A673 (cell line): ENCODE data around the gene CUX1. TPM values are rescaled to one million over a fixed set of nuclear protein-coding genes. Genes with fewer than 3 reads are reported as not detected.

Experiments
- BruUV-seq: library from RNA; stranded (reverse); fragments of 400-500 nt; replicated peaks from 2 replicates; lab custom pipeline; 2021; lab: Mats Ljungman, UMichigan
- CTCF ChIA-PET: fragments of 300-600 bp; sonication (Branson Sonifier 250); formaldehyde crosslinking; loops from one replicate; lab custom pipeline; 2022; ENCODE audit warnings: antibody characterized with exemption; lab: Charles Lee
- POLR2A ChIA-PET: fragments of 300-600 bp; sonication (Branson Sonifier 250); formaldehyde crosslinking; loops from one replicate; lab custom pipeline; 2022; ENCODE audit warnings: antibody characterized with exemption; ENCODE audit not compliant: low non-redundant PET; lab: Charles Lee
- DNase-seq: peaks from one replicate; pipeline ENCODE4 v3.0.0-alpha.2; 2015; ENCODE audit warnings: low spot score
- H3K27ac ChIP-seq: fragments of 200-600 bp; sonication (generic); 2 replicates; pipeline ENCODE4 v1.5.1; 2016; ENCODE audit warnings: mixed run types, low read depth, mild to moderate bottlenecking, mixed read lengths, antibody characterized with exemption, low read length; ENCODE audit not compliant: poor library complexity, severe bottlenecking
- H3K27me3 ChIP-seq: fragments of 200-600 bp; sonication (generic); replicated peaks from 2 replicates; pipeline ENCODE4 v1.6.1; 2017; ENCODE audit warnings: mixed run types, low read depth, mild to moderate bottlenecking, mixed read lengths, antibody characterized with exemption, low read length; ENCODE audit not compliant: insufficient read depth, poor library complexity
- H3K36me3 ChIP-seq: fragments of 200-600 bp; sonication (generic); 2 replicates; pipeline ENCODE4 v1.6.1; 2016; ENCODE audit warnings: mixed run types, mild to moderate bottlenecking, mixed read lengths, antibody characterized with exemption, low read length; ENCODE audit not compliant: insufficient read depth, poor library complexity, severe bottlenecking
- H3K4me1 ChIP-seq: fragments of 200-600 bp; sonication (generic); 2 replicates; pipeline ENCODE4 v1.6.1; 2017; ENCODE audit warnings: mixed run types, mild to moderate bottlenecking, mixed read lengths, antibody characterized with exemption, low read length; ENCODE audit not compliant: insufficient read depth, poor library complexity, severe bottlenecking
- H3K4me3 ChIP-seq: fragments of 200-600 bp; sonication (generic); 2 replicates; pipeline ENCODE4 v1.5.1; 2016; ENCODE audit warnings: low read depth, mixed run types, mild to moderate bottlenecking, mixed read lengths, low read length; ENCODE audit not compliant: poor library complexity, severe bottlenecking
- H3K9me3 ChIP-seq: fragments of 200-600 bp; sonication (generic); 2 replicates; pipeline ENCODE4 v1.6.1; 2016; ENCODE audit warnings: mixed run types, low read depth, mild to moderate bottlenecking, mixed read lengths, antibody characterized with exemption, low read length; ENCODE audit not compliant: poor library complexity, severe bottlenecking
- CTCF ChIP-seq: fragments of 300-800, 200-600 bp; sonication (generic); conservative IDR thresholded peaks from 2 replicates; pipeline ENCODE4 v1.5.1; 2017; ENCODE audit warnings: low read depth, mild to moderate bottlenecking, antibody characterized with exemption, low read length, moderate library complexity, mixed read lengths
- EZH2 ChIP-seq: fragments of 200-600 bp; sonication (generic); IDR thresholded peaks from 2 replicates; pipeline ENCODE4 v1.6.1; 2017; ENCODE audit warnings: borderline replicate concordance, low read depth, mild to moderate bottlenecking, mixed read lengths, antibody characterized with exemption, low read length; ENCODE audit not compliant: poor library complexity, severe bottlenecking
- intact Hi-C: fragments of 100-400 bp; cut with micrococcal nuclease; formaldehyde crosslinking; loops from one replicate; pipeline ENCODE4 v1.10.0; 2022; ENCODE audit not compliant: unreplicated experiment
- total RNA-seq: library from RNA; stranded (reverse); gene quantifications from 2 replicates; pipeline ENCODE4 v1.2.3, GENCODE V29; 2021

The CUX1 gene
- total RNA-seq, 1 experiment from 2014 or later = 49.4 TPM

- no TSS peak for BruUV-seq
- TF ChIP-seq EZH2 (no peak), CTCF (no peak)
- no peaks in the 10 kb centered on the region for H3K9me3 ChIP-seq
- peaks cover 3% of the 10 kb centered on the region for H3K36me3 ChIP-seq
- ChIA-PET CTCF (no interaction called here), POLR2A (no interaction called here)
- no peak overlapping the region for H3K4me3 ChIP-seq
- intact Hi-C loops = no loop called here
- H3K27ac ChIP-seq = no peak overlapping the region
- no peaks in the 10 kb centered on the region for H3K27me3 ChIP-seq
- no peaks in the 10 kb centered on the region for H3K4me1 ChIP-seq
- no peak for DNase-seq
Measured at GRCh38 chr7:102184303-102184702, 366.9 kb downstream of the CUX1 start.

DNA sequence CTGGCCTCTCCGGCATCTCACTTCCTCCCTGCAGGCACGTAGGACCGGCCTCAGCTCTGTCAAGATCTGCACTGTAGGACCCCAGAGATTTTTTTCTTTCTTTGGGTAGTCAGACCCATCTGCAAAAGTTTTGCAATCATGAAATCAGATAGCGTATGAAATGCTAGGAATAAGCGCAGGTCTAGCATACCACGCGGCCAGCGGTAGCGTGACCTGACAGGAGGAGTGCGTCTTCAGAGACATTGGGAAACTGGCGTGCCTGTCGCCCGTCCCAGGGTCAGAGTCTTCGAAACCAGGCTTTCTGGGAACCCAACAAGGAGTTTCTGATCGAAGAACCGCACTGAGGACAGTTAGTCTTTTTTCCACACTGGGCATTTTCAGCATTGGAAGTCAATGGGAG lies 368.4 kb downstream of the CUX1 start:
- H3K27me3 ChIP-seq = no peaks in the 10 kb centered on the region
- no TSS peak for BruUV-seq
- CTCF ChIA-PET = no interaction called here

DNA sequence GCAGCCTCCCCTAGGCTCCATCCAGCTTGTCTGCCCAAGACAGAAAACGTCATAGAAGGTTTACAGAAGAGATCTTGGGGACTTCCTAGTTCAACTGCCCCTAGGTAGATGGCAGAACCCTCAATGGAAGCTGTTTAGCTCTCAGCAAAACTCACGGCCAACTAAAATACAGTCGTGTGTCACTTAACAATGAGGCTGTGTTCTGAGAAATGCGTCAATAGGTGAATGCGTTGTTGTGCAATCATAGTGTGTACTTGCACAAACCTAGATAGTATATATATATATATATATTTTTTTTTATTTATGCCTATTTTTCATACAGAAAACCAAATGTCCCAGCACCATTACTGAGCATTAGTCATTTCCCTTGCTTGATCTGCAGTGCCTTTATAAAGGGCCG lies 368.9 kb downstream of the CUX1 start:
- POLR2A ChIA-PET = no interaction called here
- BruUV-seq = no TSS peak
- H3K4me1 ChIP-seq = no peaks in the 10 kb centered on the region
- no peaks in the 10 kb centered on the region for H3K27me3 ChIP-seq
- CTCF ChIA-PET = no interaction called here
- H3K9me3 ChIP-seq = no peaks in the 10 kb centered on the region
- no peak overlapping the region for H3K27ac ChIP-seq
- TF ChIP-seq CTCF = no peak
- TF ChIP-seq EZH2 = no peak
- no peak overlapping the region for H3K4me3 ChIP-seq
- DNase-seq = no peak
- intact Hi-C loops = no loop called here
- H3K36me3 ChIP-seq = peaks cover 3% of the 10 kb centered on the region

More for the DNA sequence above, 368.4 kb downstream of the CUX1 start:
- intact Hi-C loops = no loop called here
- no peak overlapping the region for H3K4me3 ChIP-seq
- no peaks in the 10 kb centered on the region for H3K9me3 ChIP-seq
- no peaks in the 10 kb centered on the region for H3K4me1 ChIP-seq
- no peak overlapping the region for H3K27ac ChIP-seq
- no peak for DNase-seq
- peaks cover 3% of the 10 kb centered on the region for H3K36me3 ChIP-seq
- TF ChIP-seq CTCF = no peak
- no peak for TF ChIP-seq EZH2
- POLR2A ChIA-PET = no interaction called here
